PC-9 (cell line): Measurements from ENCODE around the gene QARS1. TPM values are rescaled to one million over a fixed set of nuclear protein-coding genes. Genes with fewer than 3 reads are reported as not detected.

Source experiments
- Bru-seq: library from RNA; stranded (reverse); fragments of 400-500 nt; gene quantifications from one replicate; lab custom pipeline; 2021; lab: Mats Ljungman, UMichigan
- BruChase-seq, 2 experiments: library from RNA; stranded (reverse); fragments of 400-500 nt; gene quantifications; one replicate each; lab custom pipeline; 2021; lab: Mats Ljungman, UMichigan
- BruUV-seq: library from RNA; stranded (reverse); fragments of 400-500 nt; replicated peaks from 2 replicates; lab custom pipeline; 2021; lab: Mats Ljungman, UMichigan
- CTCF ChIA-PET: fragments of 300-600 bp; sonication (Branson Sonifier 250); formaldehyde crosslinking; loops from one replicate; lab custom pipeline; 2022; ENCODE audit warnings: antibody characterized with exemption; lab: Charles Lee
- POLR2A ChIA-PET: fragments of 300-600 bp; sonication (Branson Sonifier 250); formaldehyde crosslinking; loops from one replicate; lab custom pipeline; 2022; ENCODE audit warnings: antibody characterized with exemption; ENCODE audit not compliant: unreplicated experiment; lab: Charles Lee
- DNase-seq, 2 experiments: peaks; one replicate each; pipeline versions ENCODE4 v3.0.0 to v3.0.0-alpha.2; 2015 to 2022; ENCODE audit warnings: mixed read lengths in 1 of 2
- H2AFZ ChIP-seq: fragments of 200-600 bp; sonication (generic); 2 replicates; pipeline ENCODE4 v1.8.1; 2017; ENCODE audit warnings: antibody characterized with exemption
- H3F3A ChIP-seq: fragments of 200-600 bp; sonication (generic); 2 replicates; pipeline ENCODE4 v1.8.1; 2017; ENCODE audit warnings: antibody characterized with exemption, mild to moderate bottlenecking, low read depth; ENCODE audit not compliant: insufficient read depth
- H3K27ac ChIP-seq: fragments of 200-600 bp; sonication (generic); 2 replicates; pipeline ENCODE4 v1.6.1; 2016; ENCODE audit warnings: mixed run types
- H3K27me3 ChIP-seq: fragments of 200-600 bp; sonication (generic); 2 replicates; pipeline ENCODE4 v1.6.1; 2016; ENCODE audit warnings: low read depth, mixed run types; ENCODE audit not compliant: insufficient read depth
- H3K36me3 ChIP-seq: fragments of 200-600 bp; sonication (generic); 2 replicates; pipeline ENCODE4 v1.6.1; 2016; ENCODE audit warnings: low read depth, mixed run types
- H3K4me1 ChIP-seq: fragments of 200-600 bp; sonication (generic); replicated peaks from 2 replicates; pipeline ENCODE4 v1.6.1; 2016; ENCODE audit warnings: mixed run types; ENCODE audit not compliant: insufficient read depth
- H3K4me2 ChIP-seq: fragments of 200-600 bp; sonication (generic); 2 replicates; pipeline ENCODE4 v1.6.1; 2017; ENCODE audit warnings: mixed run types
- H3K4me3 ChIP-seq: fragments of 200-600 bp; sonication (generic); 2 replicates; pipeline ENCODE4 v1.6.1; 2016; ENCODE audit warnings: mixed run types
- H3K79me2 ChIP-seq: fragments of 200-600 bp; sonication (generic); 2 replicates; pipeline ENCODE4 v1.6.1; 2017; ENCODE audit warnings: low read depth, mixed run types
- H3K9me2 ChIP-seq: fragments of 200-600 bp; sonication (generic); 2 replicates; pipeline ENCODE4 v1.8.1; 2017; ENCODE audit warnings: mild to moderate bottlenecking; ENCODE audit not compliant: insufficient read depth
- H3K9me3 ChIP-seq: fragments of 200-600 bp; sonication (generic); 2 replicates; pipeline ENCODE4 v1.8.1; 2016; ENCODE audit warnings: low read depth; ENCODE audit not compliant: insufficient read depth
- H4K20me1 ChIP-seq: fragments of 200-600 bp; sonication (generic); 2 replicates; pipeline ENCODE4 v1.8.1; 2017; ENCODE audit not compliant: insufficient read depth
- EZH2 ChIP-seq: fragments of 200-600 bp; sonication (generic); IDR thresholded peaks from 2 replicates; pipeline ENCODE4 v1.8.0; 2017; ENCODE audit warnings: antibody characterized with exemption, low read depth
- intact Hi-C: fragments of 100-400 bp; cut with micrococcal nuclease; formaldehyde crosslinking; loops from one replicate; pipeline ENCODE4 v1.10.0; 2022; ENCODE audit not compliant: unreplicated experiment
- long read RNA-seq: library from polyadenylated mRNA; stranded (forward); transcript quantifications from one replicate; pipeline ENCODE4 v2.0.0, GENCODE V29; 2022
- total RNA-seq: library from RNA; stranded (reverse); gene quantifications from 2 replicates; pipeline ENCODE4 v1.2.3, GENCODE V29; 2021
- TF ChIP-seq, protein P1 (sequence below): fragments of 200-600 bp; sonication (generic); conservative IDR thresholded peaks from 2 replicates; pipeline ENCODE4 v1.6.1; 2017; ENCODE audit warnings: mixed run types, antibody characterized with exemption, mild to moderate bottlenecking, moderate library complexity

Gene QARS1
- total RNA-seq: 334 and 337 TPM in 2 replicates
- Bru-seq, nascent RNA: percentile 70 among the genes with signal in this experiment
- percentile 84 among the genes with signal in this experiment for BruChase-seq, experiment 1, labeled RNA remaining after a 2-hour chase
- percentile 90 among the genes with signal in this experiment for BruChase-seq, experiment 2, labeled RNA remaining after a 6-hour chase
- long read RNA-seq, transcript QARS-201 (24 exons, 2,827 nt): major isoform, 118 of 167 reads
- long read RNA-seq, transcript QARS-209 (23 exons, 2,362 nt): minor isoform, 6 of 167 reads
- long read RNA-seq, partial matches to known transcripts: 14 of 167 reads
- long read RNA-seq, other reads (novel, unspliced or antisense): 28 of 167 reads

DNA sequence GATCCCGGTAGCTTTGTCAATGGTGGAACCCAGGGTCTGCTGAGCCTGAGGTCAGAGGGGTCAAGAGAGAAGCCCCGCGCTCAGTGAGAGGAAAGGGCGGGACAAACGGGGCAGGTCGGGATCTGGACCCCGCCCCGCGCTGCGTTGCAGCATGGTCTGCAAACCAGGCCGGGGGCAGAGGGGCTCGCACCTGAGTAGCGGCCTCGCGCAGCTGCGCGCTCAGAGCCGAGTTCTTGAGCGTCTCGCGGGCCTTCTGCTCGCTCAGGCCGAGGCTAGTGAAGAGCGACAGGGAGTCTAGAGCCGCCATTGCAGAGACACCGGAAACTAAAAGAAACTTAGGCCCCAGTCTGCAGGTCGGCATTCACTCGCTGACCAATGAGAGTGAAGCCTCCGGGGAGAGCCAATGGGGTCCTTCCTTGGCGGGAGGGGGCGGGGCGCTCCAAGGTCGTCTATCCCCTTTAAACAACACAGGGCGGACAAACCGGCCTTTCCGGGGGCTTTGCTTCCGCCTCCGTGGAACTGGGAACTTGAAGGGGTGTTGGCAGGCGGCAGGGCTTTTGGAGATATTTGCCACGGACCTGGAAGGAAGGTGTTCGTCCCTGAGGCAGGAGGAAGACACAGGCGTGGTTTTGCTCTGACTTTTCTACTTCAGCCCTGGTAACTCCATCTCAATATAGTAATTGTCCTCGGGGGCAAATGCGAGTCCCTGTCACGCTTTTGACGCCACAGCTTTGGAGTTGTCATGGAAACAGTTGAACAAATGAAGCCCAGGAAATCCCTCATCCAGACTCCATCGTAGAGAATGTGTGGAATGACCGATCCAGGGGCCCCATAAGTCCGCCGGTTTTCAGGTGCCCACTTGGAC is at the start of gene QARS1:
TSS of gene QARS1 (minus strand) at position 331 of the 865 bp plus-strand sequence. CDS start at position 307, 24 bp downstream.
- Histone ChIP-seq H3K4me2 (peak within 1 kb of the TSS; percentile 93), H3K27me3 (no peaks in the 10 kb centered on the region), H2AFZ (peak within 1 kb of the TSS; percentile 96), H3F3A (no peaks in the 10 kb centered on the region; the same call in 1 of the 2 replicates), H3K4me3 (peak within 1 kb of the TSS; percentile 96), H3K36me3 (peaks cover 5% of the 10 kb centered on the region; the same call in 1 of the 2 replicates), H3K9me3 (no peaks in the 10 kb centered on the region), H3K9me2 (no peaks in the 10 kb centered on the region), H4K20me1 (no peaks in the 10 kb centered on the region), H3K79me2 (peaks cover 16% of the 10 kb centered on the region), H3K4me1 (peaks cover 5% of the 10 kb centered on the region), H3K27ac (peak within 1 kb of the TSS; percentile 58)
- no TSS peak for BruUV-seq
- intact Hi-C loops: loop anchor here (1.0 kb wide), 1 partner anchor 10 kb away; the partner anchor contains the start of gene QRICH1
- ChIA-PET POLR2A (interaction anchor here (0.6 kb wide), 3 partner anchors 11 to 28 kb away, joined by 3 to 7 read pairs (median 6); partner anchors contain the start of genes QRICH1 and USP19), CTCF (interaction anchor here (0.9 kb wide), 1 partner anchor 11 kb away, joined by 4 read pairs; the partner anchor contains the start of gene QRICH1)
- DNase-seq: peak; percentile 88 to 93
- TF ChIP-seq, protein P1, sequence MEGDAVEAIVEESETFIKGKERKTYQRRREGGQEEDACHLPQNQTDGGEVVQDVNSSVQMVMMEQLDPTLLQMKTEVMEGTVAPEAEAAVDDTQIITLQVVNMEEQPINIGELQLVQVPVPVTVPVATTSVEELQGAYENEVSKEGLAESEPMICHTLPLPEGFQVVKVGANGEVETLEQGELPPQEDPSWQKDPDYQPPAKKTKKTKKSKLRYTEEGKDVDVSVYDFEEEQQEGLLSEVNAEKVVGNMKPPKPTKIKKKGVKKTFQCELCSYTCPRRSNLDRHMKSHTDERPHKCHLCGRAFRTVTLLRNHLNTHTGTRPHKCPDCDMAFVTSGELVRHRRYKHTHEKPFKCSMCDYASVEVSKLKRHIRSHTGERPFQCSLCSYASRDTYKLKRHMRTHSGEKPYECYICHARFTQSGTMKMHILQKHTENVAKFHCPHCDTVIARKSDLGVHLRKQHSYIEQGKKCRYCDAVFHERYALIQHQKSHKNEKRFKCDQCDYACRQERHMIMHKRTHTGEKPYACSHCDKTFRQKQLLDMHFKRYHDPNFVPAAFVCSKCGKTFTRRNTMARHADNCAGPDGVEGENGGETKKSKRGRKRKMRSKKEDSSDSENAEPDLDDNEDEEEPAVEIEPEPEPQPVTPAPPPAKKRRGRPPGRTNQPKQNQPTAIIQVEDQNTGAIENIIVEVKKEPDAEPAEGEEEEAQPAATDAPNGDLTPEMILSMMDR: no peak
- no peak for TF ChIP-seq EZH2

DNA sequence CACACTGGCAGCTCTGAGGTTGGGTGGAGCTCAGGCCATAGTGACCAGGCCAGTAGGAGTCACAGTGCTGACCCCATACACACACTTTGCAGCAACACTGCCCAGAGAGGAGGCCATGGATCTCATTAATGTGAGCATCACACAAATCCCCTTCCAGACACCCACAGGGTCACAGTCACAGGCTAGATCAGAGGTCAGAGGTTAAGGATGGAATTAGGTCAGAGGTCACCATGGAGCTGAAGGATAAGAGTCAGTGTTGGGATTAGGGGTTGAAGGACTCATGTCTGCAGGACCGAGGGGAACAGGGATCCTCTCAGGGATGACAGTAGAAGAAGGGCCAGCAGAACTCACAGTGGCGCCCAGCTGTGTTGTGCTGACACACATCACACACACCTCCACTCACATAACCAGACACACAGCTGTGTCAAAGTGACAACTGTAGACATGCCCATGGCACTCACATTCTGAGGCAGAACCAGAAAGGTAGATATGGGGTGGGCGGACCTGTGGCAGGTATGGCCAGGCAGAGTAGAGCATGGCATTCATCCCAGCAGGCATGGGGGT is 48.9 kb upstream of the QARS1 start:
- Histone ChIP-seq H3K36me3 (no peaks in the 10 kb centered on the region), H3K4me3 (no peak overlapping the region), H3K4me1 (no peaks in the 10 kb centered on the region), H3K9me2 (no peaks in the 10 kb centered on the region), H4K20me1 (no peaks in the 10 kb centered on the region), H3F3A (peaks cover 5% of the 10 kb centered on the region; the same call in 1 of the 2 replicates), H3K27ac (no peak overlapping the region), H3K27me3 (no peaks in the 10 kb centered on the region), H3K9me3 (no peaks in the 10 kb centered on the region), H3K4me2 (no peak overlapping the region), H2AFZ (no peak overlapping the region), H3K79me2 (no peaks in the 10 kb centered on the region)
- intact Hi-C loops: no loop called here
- TF ChIP-seq, protein P1: no peak
- no peak for TF ChIP-seq EZH2
- ChIA-PET CTCF (no interaction called here), POLR2A (interaction anchor here (0.6 kb wide), 1 partner anchor 288 kb away, joined by 4 read pairs; no protein-coding TSS in a partner anchor)
- no TSS peak for BruUV-seq
- no peak for DNase-seq

DNA sequence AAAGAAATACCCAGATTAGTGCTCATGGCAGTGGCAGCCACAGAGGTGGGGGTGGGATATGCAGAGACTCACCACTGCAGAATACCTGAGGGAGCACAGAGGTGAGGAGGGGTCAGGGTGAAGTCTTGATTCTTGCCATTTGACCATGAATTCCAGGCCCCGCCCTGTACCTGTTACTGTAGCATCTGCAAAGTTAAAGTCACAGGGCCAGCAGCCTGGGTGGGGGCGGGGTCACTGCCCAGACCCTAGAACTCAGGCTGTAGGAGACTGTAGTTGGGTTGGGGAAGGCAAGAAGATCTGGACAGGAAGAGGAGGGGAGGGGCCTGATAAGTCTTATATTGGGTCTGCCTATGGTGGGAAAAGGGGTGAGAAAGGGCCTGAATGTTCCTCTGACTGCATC is 47.1 kb upstream of the QARS1 start:
- BruUV-seq: no TSS peak

More for the DNA sequence above, 47.1 kb upstream of the QARS1 start:
- Histone ChIP-seq H3K36me3 (no peaks in the 10 kb centered on the region), H4K20me1 (no peaks in the 10 kb centered on the region), H3K9me2 (no peaks in the 10 kb centered on the region), H3K4me2 (no peak overlapping the region), H3K27me3 (no peaks in the 10 kb centered on the region), H3F3A (no peaks in the 10 kb centered on the region), H3K27ac (no peak overlapping the region), H3K4me1 (no peaks in the 10 kb centered on the region), H3K4me3 (no peak overlapping the region), H3K79me2 (no peaks in the 10 kb centered on the region), H3K9me3 (no peaks in the 10 kb centered on the region), H2AFZ (no peak overlapping the region)
- TF ChIP-seq, protein P1: no peak
- no peak for TF ChIP-seq EZH2
- POLR2A ChIA-PET: no interaction called here
- DNase-seq: no peak
- intact Hi-C loops: no loop called here
- CTCF ChIA-PET: no interaction called here
